Heart left ventricle (tissue), 13 donors: ENCODE results near the gene SQOR.

ENCODE experiments used
- POLR2A ChIP-seq, 2 donors: fragments of 450-650 bp; IDR thresholded peaks; one replicate each; pipeline ENCODE4 v1.6.1; 2017; ENCODE audit warnings: antibody characterized with exemption in 2 of 2, mild to moderate bottlenecking in 2 of 2, moderate library complexity in 2 of 2
- TF ChIP-seq, protein P1 (sequence below), 12 donors: fragments of 200-600 bp; sonication (generic) in 4 of 12; IDR thresholded peaks; one replicate each; pipeline versions ENCODE4 v1.5.0 to v1.8.0; 2018 to 2022; ENCODE audit warnings: antibody characterized with exemption in 12 of 12, mild to moderate bottlenecking in 5 of 12
- donor health status: ischemic (EF 13 %, LVEDD 7.1; RV severe dilation, severe dysfunction).
- donor health status: DM: no; HTN: yes; CAD: no.
- donor health status: DM: no; HTN: no; CAD: no.
- donor health status: ischemic (EF 25% LVEDD 6.9; RV normal size, moderate dysfunction).
- donor health status: ischemic (EF 25% LVEDD 5.7; RV mildly dilated, moderate dysfunction).
- donor health status: ischemic (EF 35%, LVEDD 5.7; RV mildly dilated, moderate dysfunction).
- donor health status: nonischemic (EF 11% LVEDD 7.7; RV severe dilation, severe dysfunction).
- donor health status: DM: yes; HTN: yes; CAD: no.
- donor health status: PGD.
- donor health status: ischemic (EF 29% LVEDD 5.4; RV normal size, mild dysfunction).
- donor health status: nonischemic (EF 23%, LVEDD 6.1; RV moderate dilation, normal function).

DNA sequence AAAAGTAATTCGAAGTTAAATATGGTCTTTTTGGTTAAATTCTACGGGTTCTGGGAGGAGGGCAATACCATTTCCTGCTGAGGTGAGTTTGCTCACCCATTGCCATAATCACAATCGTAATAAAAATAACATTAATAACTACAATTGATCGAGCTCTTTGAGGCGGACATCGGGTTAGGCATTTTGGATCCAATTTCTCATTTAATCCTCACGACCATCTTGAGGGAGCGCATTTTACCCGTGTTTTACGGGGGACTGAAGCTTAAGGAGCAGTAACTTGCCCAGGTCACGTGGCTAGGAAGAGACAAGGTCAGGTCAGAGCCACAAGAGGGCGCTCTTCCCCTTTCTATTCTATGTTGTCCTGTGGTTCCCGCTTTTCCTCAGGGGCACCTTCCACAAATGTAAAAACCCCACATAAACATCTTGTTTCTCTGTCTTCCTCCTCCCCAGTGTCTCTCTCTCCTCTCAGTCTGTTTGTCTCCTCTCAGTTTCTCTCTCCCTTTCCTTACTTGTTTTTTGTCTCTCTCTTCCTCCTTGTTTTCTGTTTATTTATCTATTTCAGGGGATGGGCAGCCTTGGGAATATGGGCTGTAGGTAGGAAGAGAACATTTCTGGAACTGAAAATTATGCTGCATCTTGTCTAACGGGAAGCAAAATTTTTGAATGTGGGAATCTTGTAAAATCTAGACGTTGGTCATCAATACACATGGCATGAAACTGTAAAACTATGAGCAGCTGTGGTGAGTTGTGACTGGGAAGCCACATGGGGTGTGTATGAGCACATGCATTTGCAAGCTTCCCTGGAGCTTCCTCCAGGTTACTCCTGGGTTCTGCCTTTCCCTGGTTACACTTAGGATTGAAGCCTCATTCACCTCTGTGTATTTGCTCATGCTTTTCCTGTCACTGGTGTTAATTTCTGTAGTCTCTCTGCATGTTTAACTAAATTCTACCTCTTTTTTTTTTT is 71.0 kb downstream of the SQOR start:
- TF ChIP-seq, protein P1, sequence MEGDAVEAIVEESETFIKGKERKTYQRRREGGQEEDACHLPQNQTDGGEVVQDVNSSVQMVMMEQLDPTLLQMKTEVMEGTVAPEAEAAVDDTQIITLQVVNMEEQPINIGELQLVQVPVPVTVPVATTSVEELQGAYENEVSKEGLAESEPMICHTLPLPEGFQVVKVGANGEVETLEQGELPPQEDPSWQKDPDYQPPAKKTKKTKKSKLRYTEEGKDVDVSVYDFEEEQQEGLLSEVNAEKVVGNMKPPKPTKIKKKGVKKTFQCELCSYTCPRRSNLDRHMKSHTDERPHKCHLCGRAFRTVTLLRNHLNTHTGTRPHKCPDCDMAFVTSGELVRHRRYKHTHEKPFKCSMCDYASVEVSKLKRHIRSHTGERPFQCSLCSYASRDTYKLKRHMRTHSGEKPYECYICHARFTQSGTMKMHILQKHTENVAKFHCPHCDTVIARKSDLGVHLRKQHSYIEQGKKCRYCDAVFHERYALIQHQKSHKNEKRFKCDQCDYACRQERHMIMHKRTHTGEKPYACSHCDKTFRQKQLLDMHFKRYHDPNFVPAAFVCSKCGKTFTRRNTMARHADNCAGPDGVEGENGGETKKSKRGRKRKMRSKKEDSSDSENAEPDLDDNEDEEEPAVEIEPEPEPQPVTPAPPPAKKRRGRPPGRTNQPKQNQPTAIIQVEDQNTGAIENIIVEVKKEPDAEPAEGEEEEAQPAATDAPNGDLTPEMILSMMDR (IDR thresholded peaks at IDR 0.05), result peak; percentile 84 to 97 (median 91)
- no peak for TF ChIP-seq POLR2A (IDR thresholded peaks at IDR 0.05)
